GM21367 (cell line): ENCODE results near the gene STAT5A.

ENCODE experiments used
- ATAC-seq: cut with Tn5 transposase; IDR thresholded peaks from one replicate; pipeline ENCODE4 v1.9.1; 2021; ENCODE audit not compliant: unreplicated experiment

The STAT5A gene

DNA sequence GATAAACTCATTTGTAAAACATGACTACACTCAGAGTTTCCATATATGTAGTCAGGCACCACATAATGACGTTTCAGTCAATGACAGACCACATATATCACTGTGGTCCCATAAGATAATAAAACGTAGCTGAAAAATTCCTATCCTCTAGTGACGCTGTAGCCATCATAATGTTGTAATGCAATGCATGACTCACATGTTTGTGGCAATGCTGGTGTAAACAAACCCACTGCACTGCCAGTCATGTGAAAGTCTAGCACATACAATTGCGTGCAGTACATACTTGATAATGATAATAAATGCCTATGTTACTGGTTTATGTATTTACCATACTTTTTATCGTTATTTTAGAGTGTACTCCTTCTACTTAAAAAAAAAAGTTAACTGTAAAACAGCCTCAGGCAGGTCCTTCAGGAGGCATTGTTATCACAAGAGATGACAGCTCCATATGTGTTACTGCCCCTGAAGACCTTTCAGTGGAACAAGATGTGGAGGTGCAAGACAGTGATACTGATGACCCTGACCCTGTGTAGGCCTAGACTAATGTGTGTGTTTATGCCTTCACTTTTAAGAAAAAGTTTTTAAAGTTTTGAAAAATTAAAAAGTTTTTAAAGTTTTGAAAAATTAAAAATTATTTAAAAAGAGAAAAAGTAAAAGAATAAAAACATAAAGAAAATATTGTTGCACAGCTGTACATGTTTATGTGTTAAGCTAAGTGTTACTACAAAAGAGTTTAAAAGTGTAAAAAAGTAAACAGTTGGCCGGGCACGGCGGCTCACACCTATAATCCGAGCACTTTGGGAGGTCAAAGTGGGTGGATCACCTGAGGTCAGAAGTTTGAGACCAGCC lies 21.2 kb upstream of the STAT5A start:
- no peak for ATAC-seq

DNA sequence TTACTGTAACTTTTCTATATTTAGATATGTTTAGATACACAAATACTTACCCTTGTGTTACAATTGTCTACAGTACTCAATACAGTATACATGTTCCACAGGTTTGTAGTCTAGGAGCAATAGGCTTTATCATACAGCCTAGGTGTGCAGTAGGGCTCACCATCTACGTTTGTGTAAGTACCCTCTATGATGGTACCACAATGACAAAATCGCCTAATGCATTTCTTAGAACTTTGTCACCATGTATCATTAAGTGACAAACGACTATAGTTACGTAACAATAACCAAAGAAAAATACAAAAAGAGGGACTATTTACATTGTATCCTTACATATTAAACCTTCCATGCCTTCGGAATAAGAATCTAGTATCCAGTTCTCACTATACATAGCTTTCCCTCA lies 20.1 kb upstream of the STAT5A start:
- ATAC-seq = no peak

DNA sequence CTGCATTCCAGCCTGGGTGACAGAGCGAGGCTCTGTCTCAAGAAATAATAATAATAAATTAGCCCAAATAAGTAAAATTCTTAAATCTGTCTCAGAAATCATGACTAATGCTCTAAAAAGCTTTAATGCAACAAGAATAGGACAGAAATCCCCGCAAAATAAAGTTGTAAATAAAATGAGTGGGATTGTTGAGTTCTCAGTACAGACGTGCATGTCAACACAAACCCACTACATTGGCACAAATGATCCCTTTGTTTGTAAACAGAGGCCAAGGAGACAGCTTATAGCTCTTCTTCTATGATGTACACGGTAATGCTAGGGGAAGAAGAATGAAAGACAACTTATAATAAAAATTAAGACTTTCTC lies 18.1 kb upstream of the STAT5A start:
- ATAC-seq = no peak

DNA sequence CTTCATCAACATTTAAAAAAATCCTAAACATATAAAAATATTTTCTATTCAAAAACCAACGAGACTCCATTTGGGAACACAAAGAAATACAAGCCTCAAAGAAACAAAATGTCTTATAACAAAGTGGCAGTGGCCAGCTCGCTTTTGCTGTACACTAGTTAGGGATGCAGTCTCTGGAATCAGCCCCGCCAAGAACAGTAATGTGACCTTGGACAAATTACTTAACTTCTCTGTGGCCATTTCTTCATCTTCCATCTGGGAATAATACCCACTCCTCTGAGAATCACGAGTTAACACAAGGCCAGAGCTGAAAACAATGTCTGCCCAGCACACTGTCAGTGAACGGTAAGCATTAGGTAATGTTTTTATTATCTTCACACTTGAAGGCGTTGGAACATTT lies 17.7 kb upstream of the STAT5A start:
- ATAC-seq = no peak

DNA sequence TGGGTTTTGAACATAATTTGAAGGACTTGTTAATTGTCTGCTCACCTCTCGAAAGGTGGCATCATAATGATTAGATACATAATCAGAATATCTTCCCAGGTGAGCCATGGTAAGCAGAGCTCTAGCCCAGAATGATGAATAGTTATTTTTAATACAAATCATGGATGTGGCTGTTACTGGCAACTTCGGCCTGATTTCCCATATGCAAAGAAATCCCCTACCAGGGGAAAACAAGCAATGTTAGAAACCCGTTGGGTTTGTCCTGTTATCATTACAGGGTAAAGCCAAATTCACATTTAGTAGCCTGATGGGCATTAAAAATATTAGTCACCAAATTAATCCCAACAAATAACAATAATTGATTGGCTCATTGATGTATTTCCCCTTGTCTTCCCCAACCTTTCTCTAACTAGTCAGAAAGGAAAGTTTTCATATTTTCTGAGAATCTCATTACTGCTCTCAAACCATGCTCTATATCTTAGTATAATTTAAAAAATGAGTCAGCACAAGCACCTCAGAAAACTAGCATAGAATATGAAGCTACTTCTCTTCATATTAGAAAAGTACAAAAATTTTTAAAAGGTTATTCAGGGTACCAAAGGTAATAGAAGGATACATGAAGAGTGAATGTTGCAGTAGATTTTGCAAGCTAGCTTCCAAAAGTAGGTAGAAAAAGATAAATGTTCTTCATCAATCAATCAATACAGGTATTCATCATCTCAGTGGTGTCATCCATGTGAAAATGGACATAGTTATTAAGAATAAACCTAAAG lies 17.1 kb upstream of the STAT5A start:
- ATAC-seq = no peak

DNA sequence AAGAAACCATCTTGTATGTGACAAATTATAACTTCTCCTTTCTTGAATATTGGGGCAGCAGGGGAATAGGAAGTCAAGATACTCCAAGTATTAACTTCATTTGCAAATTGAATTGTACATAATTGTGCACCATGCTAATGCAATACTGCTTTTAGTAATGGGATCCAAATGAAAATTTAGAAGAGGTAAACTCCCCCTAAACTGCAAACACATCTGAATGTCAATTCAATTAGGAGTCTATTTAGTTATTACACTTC lies 16.6 kb upstream of the STAT5A start:
- no peak for ATAC-seq

DNA sequence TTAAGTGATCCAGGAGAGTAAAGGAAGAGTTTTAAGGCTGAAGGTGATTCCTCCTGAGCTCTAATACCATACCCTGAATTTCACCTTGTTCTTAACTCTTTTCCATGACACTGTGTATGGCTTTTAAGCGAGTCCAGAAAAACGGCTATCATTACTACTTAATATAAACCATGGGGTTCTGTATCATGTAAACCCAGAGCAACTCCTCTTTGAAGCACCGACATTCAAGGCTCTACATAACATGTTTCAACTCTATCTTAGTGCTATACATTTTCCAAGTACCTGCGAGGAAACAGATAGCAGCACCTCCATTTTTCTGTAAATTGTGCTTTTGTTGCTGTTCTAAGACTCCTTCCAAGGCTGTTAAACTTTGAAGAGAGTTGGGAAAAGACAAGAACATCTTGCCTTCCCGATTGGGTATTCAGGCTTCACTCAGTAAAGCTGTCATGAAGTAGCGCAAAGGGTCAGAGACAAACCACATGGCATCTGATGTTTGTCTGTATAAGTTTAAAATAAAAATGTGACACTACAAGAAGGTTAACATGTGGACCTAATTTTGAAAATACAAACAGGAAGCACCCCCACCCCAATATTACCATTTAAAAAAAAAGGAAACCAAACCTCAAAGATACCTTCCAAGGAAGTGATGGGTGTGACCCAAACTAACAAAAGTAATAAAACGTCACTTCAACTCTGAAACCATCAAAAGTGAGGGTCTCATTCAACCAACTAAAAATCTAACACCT lies 16.0 kb upstream of the STAT5A start:
- no peak for ATAC-seq

DNA sequence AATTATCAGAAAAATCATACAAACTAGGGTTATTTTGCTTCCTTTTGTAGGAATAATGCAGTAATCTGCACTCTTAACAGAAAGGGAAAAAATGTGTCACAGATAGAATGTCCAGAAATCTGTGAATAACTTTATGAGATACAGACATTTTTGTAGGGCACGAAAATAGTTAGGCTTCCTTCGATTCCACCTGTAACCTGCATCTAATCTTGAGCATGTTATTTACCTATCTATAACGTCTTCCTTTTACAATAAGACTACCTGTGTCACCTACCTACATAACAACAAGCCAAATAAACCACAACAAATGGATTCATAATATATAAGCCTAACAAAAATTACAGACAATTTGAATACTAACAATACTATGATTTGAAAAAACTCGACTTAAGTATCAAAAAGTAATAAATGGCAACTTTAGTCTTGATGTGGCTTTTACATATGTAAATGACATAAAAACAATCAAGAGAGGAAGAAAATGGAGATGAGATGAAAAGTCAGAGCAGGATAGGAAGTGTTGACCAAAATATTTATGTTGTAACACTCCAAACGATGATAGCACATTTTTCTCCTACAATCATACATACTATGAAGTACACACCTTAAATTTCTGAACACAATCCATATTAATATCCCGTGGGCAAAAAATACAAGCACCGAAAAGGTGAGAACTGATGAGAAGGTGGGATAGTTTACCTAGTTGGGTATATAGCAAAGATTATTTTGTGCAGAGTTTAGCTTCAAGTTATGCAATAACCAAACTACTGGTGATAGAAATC lies 14.6 kb upstream of the STAT5A start:
- no peak for ATAC-seq

DNA sequence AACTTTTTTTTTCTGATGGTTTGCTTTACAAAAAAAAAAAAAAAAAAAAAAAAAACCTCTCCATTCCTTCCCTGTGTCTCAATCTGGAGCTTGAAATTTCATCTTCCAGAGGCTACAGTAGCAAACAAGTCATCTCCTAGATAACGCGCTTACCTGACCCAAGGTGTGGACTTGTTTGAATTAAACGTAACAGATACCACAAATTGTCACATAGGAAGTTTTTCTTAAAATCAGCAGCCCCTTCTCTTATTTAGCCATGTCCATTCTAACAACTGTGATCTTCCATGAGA lies 14.1 kb upstream of the STAT5A start:
- ATAC-seq = no peak

DNA sequence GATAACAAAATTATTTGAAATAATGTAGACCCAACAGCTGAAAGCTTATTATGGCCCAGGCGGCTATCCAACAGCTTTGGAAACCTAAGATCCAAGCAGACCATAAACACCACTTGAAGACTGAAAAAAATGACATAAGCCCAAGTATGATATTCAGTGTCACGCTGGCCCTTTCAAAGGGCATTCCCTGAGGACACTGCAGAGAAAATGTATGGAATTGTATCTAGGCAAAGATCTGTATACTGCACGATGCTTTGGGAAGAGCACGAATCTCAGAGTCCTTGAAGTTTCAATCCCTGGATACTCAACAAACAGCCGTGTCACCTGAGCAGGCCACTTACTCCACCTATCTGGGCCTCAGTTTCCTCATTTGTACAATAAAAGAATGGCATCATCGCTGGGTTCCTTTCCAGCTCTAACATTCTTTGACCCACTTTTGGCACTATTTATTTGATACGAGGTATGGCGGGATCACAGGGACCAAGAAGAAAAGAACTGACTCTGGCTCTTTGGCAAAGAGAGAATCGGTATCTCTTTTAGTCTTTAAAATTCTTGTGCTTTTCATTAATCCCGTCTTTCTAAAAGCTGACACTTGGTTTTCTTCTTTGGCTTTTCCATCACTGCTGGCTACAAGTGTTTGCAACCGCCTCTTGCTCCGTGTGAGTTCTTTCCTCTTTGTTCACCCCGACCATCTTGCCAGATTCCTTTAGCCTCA lies 13.3 kb upstream of the STAT5A start:
- no peak for ATAC-seq

DNA sequence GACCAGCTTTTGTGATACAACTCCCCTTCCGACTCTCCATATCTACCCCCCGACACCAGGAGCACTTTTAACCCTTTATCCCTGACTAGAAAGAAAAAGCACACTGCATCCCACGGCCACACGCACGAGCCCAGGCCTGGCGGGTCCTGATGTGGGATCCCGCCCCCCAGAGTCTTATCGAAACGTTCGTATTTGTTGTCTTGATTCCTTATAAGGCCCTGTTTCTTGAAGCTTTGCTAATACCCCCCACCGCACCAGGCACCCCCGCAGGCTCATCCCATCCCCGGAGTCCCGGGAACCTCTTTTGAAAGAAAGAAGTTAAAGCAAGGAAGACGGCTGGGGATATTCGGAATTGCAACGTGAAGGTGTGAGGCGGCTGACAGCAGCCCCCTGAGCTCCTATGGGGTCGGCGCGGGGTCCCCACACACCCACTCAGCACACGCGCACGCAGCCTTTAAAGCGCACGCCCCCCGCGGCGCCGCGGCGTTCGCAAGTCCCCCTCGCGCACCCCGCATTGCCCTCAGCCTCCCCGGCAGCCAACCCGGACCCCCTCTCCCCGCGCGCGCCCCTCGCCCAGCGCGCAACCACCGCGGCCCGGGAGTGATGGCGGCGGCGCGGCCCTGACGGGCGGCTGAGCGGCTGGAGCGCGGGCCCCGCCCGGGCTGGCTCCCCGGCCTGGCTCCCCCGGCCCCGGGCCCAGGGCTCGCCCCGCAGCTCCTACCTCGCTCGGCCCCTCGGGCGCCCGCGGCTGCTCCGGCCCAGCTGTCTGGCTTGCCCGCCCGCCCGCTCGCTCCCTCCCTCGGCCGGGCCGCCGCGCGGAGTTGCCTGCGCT lies 12.6 kb upstream of the STAT5A start:
- ATAC-seq = peak; percentile 18

DNA sequence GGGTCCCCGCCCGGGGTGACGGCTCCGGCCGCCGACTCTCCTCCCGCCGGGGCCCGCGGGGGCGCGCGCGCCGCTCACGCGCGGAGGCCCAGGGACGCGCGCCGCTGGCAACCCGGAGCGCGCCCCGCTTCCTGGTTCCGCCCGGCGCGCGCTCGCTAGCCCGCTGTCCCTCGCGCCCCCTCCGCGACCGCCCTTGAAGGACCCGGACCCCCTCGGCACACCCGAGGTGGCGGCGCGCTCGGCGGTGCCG lies 12.0 kb upstream of the STAT5A start, which contains the start of gene STAT5B:
Gene STAT5B (minus strand): TSS at position 33 of the 250 bp plus-strand sequence. CDS start 44,264 bp downstream, outside the sequence.
- ATAC-seq = peak; percentile 33

DNA sequence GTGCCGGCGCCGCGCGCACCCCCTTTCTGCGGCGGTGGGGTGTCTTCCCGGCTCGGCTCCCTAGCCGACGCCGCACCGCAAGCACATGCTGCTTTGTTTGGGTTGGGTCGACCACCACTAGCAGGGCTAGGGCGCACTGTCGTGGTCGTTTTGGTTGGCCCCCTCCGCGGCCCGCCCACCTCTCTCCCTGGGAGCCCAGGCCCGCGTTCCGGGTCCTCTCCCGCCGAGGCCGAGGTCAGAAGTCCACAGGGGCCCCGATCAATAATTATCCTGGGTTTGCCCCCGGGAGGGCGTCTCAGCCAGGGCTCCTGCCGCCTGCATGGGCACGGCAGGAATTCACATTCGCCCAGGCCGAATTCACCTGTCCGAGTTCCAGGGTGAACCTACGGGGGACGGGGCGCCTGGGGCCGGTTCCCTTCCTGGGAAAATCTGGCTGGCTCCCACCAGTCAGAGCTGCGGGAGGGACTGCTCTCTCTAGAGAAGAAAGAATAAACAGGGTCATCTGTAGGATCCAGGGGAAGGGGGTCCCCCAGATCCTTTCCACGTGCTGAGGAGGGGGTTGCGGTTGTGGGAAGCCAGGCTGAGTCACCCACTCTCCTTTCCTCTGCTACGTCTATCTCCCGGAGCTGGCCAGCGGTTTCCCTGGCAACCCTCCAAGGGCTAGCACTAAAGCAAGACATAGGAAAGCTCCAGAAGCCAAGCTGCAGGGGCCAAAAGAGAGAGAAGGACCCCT lies 11.5 kb upstream of the STAT5A start:
- no peak for ATAC-seq

DNA sequence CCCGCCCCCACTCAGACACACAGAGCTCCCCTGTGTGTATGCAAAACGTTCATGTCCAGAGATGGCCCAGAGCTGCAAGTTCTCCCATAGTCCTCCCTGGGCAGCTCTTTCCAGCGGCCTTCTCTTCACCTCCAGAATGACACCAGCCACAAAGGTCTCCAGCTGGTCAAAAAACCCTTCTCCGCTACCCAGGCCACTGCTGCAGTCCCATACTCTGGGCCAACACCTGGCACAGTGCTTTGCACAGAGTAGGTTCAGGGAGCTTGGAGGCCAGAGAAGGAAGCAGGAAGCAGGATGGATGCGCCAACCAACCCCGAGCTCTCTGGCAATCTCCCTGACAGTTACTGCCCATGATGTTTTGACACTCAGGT lies 11.0 kb upstream of the STAT5A start:
- ATAC-seq = no peak

DNA sequence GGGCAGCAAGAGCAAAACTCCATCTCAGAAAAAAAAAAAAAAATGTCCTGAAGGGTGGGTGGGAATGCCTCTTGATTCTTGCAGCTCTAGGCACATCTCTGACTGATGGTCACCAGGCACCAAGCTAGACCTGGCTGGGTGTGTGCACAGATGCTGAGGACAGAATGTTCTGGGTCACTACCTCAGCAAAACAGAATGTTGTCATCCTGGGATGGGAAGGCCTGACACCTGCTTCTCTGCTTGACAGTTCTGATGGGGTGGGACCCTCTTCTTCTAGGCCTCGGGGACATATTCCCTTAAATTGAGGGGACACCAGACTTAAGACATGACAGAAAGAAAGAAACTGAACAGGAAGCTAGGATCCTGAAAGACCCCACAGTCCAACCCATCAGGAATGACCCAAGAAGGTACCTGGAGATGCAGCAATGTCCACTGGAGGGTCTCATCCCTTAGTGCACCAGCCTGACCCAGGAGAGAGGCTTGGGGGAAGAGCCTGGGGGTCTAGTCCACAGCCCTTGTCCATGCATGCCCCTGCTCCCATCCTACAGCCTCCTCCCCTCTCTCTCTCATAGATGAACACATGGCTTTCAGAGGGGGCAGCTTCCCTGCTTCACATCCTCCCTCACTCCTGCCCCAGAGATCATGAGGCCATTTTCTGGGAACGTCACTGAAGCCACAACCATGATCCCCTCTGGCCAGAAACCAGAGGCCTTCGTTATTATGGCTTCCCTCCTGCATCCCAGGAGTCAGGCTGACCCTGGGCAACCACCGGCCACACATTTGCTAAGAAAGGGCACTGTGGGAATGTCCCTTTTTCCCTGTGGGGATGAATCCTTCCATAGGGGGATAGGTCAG lies 8.3 kb upstream of the STAT5A start:
- ATAC-seq = no peak

DNA sequence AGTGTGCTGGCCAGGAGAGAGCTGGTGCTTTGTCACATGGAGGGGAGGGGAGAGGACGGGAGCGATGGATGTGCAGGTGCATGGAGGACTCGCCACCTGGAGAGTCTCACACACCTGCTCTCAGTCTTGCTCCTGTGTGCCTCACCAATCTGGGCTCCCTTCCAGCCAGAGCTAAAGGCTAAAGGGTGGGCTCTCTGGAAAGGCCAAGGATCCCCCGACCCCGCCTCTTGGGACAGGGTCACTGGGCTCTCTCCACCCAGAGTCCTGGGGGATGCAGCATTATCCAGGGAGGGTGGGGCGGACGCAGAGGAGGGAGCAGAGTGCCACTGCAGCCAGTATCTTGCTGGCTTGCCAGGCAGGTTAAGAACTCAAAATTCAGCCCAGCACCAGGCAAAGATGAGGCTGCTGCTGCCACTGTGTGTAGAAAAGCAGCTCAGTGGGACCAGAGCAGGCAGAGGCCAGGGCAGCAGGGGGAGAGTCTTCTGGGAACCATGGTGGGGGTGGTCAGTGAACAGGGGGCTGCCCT lies 6.7 kb upstream of the STAT5A start:
- no peak for ATAC-seq

DNA sequence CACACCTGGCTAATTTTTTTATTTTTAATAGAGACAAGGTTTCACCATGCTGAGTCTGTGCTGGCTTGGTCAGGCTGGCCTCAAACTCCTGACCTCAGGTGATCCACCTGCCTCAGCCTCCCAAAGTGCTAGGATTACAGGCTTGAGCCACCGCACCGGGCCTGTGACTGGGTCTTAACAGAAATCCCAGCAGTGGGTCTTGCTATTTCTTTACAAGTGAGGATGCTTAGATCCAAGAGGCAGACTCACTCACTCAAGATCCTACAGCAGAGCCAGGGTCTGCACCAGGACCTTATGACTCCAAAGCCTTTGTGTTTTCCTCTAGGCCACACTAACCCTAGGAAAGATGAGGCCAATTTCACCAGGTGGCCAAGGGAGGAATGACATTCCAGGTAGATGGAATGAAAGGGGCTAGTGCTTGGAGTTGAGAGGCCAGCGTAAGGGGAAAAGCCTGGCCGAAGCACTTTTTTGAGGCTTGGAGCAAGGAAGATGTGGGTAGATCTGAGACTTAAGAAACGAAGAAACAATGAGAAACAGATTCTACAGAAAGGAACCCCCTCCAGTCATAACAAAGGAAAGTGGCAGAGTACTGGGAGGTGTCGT lies 5.7 kb upstream of the STAT5A start:
- ATAC-seq = no peak
